GM12801 (cell line): ENCODE results near the gene DNAL4.

Experiments used
- TF ChIP-seq, protein P1 (sequence below): IDR thresholded peaks from one replicate; pipeline ENCODE4 v1.5.1; 2011; ENCODE audit warnings: control low read depth; ENCODE audit not compliant: insufficient read length; ENCODE audit errors: extremely low read depth

DNAL4 gene

DNA sequence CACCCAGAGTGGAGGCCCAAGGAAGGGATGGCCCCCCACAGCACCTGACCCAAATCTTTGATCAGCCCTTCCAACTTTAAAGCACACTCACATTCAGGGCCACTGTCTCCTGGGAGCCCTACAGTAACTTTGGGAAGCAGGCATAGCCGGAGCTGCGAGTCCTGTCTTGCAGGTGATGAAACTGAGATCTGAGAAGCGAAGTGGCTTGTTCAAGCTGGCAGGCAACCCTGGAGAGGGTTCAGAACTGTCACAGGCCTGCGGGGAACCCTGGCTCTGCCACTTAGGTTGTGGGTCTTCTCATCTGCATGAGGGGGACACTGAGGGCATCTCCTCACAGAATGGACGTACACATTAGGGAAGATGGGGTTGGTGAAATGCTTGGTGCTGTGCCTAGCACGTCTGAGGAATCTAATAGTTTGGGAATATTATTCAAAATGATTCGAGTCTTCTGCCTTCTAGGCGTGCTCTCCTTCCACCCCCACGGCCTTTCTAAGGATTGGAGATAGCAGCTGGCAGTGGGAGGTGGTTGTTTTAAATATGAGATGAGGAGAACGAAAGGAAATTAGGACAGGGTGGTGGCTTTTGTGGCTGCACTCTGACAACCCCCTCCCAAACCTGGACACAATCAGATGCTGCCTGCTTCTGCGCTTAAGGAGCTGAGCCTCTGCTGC lies 19.3 kb downstream of the DNAL4 start:
- TF ChIP-seq, protein P1, sequence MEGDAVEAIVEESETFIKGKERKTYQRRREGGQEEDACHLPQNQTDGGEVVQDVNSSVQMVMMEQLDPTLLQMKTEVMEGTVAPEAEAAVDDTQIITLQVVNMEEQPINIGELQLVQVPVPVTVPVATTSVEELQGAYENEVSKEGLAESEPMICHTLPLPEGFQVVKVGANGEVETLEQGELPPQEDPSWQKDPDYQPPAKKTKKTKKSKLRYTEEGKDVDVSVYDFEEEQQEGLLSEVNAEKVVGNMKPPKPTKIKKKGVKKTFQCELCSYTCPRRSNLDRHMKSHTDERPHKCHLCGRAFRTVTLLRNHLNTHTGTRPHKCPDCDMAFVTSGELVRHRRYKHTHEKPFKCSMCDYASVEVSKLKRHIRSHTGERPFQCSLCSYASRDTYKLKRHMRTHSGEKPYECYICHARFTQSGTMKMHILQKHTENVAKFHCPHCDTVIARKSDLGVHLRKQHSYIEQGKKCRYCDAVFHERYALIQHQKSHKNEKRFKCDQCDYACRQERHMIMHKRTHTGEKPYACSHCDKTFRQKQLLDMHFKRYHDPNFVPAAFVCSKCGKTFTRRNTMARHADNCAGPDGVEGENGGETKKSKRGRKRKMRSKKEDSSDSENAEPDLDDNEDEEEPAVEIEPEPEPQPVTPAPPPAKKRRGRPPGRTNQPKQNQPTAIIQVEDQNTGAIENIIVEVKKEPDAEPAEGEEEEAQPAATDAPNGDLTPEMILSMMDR, result no peak

DNA sequence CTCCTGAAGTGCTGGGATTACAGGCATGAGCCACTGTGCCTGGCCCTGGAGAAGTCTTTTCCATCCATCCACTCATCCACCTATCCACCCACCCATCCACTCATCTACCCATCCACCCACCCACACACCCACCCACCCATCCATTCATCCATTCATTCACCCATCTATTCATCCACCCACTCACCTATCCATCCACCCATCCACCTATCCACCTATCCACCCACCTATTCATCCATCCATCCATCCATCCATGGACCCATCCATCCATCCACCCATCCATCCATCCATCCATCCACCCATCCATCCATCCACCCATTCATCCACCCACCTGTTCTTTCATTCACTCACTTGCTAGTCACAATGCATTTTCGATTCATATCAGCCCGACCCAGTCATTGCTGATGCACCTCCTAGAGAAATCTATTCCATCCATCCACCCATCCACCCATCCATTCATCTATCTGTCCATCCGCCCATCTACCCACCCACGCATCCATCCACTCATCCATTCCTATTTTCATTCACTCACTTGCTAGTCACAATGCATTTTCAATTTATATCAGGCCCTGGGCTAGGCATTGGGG lies 20.5 kb downstream of the DNAL4 start:
- TF ChIP-seq, protein P1, result no peak

DNA sequence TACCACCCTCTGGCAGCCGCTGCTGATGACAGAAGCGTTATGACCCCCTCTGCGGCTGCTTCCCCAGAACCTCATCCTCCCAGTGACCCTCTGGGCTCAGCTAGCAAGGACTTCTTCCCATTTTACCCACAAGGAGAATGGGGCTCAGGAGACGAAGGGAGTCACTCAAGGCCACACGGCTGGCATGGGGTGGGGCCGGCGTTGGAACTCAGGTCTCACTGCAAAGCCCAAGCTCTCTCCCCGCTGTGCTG lies 21.4 kb downstream of the DNAL4 start:
- TF ChIP-seq, protein P1, result no peak

DNA sequence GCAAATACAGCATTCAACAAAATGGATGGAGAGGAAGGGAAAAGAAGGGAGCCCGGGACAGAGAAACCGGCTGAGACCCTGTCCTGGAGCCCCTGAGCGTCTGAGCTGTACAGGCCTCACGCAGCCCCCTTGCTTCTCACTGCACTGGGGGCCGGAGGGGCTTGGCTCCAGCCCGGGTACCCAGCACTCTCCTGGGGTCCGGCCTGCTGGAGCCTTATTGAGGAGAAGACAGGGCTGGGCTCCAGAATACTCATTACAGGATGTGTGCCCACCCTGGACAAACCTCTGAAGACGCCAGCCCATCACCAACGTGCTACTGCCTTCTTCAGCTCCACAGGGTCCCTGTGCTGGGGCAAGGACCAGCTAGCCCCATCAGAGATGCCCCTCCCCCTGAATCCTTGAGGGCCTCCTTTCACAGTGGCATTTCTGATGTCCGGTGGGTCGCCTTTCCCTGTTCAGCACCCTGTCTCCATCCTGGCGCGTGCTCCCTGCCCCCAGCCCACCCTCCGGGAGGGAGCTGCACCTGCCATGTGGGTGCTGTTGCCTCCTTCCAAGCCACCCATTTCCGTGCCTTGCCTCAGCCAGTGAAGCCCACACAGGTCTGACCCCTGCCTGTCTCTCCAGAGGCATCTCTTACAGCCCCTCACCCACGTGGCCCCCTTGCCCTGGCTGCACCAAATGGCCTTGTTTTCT lies 23.5 kb downstream of the DNAL4 start:
- TF ChIP-seq, protein P1, result no peak

DNA sequence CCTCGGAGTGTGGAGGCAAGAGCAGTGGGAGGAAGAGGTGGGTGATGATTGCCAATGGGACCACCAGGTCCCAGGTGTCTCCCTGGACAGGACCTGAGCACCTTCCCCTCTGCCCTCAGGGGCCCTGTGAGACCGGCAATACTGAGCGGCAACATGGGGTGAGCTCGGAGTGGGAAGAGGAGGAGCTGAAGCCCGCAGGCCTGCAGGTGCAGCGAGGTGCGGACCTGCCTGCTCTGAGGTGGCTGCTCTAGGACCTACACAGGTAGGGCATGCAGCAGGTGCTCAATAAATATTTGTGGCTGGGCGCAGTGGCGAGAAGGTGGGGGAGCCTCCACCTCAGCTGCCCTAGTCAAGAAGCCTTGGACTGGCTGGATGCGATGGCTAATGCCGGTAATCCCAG lies 25.9 kb downstream of the DNAL4 start:
- TF ChIP-seq, protein P1, result no peak

DNA sequence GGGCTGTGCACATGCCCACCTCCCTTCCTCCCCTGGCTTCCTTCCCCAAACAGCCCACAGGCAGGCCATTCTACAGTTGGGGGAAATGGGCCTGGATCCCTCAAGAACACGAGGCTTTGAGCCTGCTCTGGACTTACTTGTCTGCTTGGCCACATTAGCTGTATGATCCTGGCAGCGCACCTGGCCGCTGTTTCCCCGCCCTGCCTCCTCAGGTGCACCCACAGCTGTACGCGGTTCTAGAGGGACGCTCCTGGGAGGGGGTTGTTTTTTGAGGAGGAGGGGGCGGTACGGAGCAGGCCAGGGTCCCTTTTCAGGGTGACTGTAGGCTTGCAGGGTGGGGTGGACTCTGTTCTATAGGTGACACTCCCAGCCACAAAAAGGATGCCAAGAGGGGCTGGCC lies 26.6 kb downstream of the DNAL4 start:
- TF ChIP-seq, protein P1, result no peak

DNA sequence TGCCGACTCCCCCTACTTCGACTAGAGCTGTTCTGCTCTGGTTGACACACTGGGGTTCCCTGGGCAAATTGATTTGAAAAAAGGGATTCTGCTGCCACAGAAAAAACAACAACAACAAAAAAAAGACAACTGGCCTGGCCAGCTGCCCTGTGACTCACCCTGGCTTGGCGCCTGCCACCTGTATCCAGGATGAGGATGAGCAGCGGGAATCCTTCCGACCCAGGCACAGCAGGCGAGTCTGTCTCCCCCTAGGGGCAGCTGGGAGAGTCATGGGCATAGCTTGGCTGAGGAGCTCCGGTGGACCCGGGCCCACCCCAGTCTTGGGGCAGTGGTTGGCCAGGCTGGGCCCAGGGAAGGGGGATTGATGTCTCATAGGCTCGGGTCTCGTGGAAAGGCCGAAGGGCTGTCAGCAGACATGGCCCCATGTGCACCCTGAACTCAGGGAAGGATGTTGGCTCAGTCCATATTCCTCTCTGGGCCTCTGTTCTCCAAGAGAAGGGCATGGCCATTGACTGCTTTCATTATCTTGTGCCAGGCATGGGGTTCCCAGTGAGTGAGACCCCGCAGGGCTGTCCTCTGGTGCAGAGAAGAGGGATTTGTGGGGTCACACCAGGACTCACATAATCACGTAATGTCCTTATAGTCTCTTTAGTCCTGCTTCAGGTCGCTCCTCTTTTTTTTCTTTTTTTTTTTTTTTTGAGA lies 27.7 kb downstream of the DNAL4 start:
- TF ChIP-seq, protein P1, result no peak
